Diencephalon (tissue), 1 donor: Measurements from ENCODE around the gene SH3PXD2B. TPM values are rescaled to one million over a fixed set of nuclear protein-coding genes. Genes with fewer than 3 reads are reported as not detected.

ENCODE experiments used
- total RNA-seq: library from RNA; depleted of rRNA; stranded (reverse); fragments of >200 nt; gene quantifications from one replicate; pipeline ENCODE4 v1.2.3, GENCODE V29; 2014

Gene SH3PXD2B
- 27.0 TPM for total RNA-seq

GRCh38 chr5:172454358-172455086, at the start of gene SH3PXD2B:
Gene SH3PXD2B, minus strand, starts transcription at chr5:172454525. Its CDS starts 173 bp downstream, at chr5:172454352.

GRCh38 chr5:172283020-172283861, 171.1 kb downstream of the SH3PXD2B start, which contains the start of gene UBTD2:
Gene UBTD2, minus strand, starts transcription at chr5:172283764. Its CDS starts 99 bp downstream, at chr5:172283665.

Other genes with a start within 250 kb of the SH3PXD2B start
- 62.7 TPM for gene UBTD2, start 170.8 kb downstream of the SH3PXD2B start, total RNA-seq
- 26.8 TPM for gene NEURL1B, start 186.7 kb upstream of the SH3PXD2B start, total RNA-seq